HG02840 (cell line): ENCODE measurements around the gene PRR23E.

Experiments used
- ATAC-seq: cut with Tn5 transposase; IDR thresholded peaks from one replicate; pipeline ENCODE4 v1.9.1; 2021; ENCODE audit warnings: mild to moderate bottlenecking, moderate library complexity, moderate number of reproducible peaks; ENCODE audit not compliant: unreplicated experiment, low FRiP score

PRR23E gene

GRCh38 chr3:127162947-127163645 is 29.8 kb upstream of the PRR23E start:
- ATAC-seq, result no peak

DNA sequence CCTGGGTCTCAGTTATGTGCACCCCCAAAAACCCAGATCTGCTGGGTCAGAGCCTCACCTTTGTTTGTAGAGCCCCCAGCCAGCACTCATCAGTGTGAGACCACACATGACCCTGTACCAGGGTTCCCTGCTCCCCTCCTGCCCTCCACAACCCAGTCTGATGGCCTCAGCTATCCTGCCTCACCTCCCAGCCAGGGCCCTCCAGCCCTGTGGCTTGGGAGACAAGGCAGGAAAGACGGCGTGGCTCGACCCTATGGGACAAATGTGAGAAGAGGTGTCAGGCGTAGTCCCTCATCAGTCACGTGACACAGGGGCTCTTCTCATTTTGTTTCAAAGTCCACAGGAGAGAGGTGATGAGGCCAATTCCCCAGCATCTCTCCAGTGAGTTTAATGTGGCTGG is 28.3 kb upstream of the PRR23E start:
- no peak for ATAC-seq

DNA sequence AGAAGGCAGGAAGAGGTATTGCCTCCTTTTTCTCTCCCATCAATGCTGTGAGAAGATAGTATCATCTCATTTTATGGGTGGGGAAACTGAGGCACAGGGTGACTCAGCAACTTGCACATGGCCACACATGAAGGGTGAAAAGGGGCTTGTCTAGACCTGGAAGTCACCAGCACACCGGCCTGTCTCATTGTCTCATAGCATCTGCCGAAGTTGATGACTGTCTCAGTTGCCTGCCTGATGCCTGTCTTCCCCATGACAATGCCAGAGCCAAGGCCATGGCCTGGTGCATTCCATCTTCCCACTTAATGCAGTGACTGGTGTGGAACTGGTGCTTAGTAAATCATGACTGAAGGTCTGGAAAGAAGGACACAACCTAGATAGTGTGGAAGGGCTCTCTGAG is 27.9 kb upstream of the PRR23E start:
- ATAC-seq, result no peak

- no peak for ATAC-seq
Measured at GRCh38 chr3:127165694-127166485, 27.0 kb upstream of the PRR23E start.

GRCh38 chr3:127166501-127167065 is 26.3 kb upstream of the PRR23E start:
- no peak for ATAC-seq

GRCh38 chr3:127167315-127168043 is 25.5 kb upstream of the PRR23E start:
- ATAC-seq, result no peak

- ATAC-seq, result no peak
Measured at GRCh38 chr3:127168271-127168670, 24.7 kb upstream of the PRR23E start.

DNA sequence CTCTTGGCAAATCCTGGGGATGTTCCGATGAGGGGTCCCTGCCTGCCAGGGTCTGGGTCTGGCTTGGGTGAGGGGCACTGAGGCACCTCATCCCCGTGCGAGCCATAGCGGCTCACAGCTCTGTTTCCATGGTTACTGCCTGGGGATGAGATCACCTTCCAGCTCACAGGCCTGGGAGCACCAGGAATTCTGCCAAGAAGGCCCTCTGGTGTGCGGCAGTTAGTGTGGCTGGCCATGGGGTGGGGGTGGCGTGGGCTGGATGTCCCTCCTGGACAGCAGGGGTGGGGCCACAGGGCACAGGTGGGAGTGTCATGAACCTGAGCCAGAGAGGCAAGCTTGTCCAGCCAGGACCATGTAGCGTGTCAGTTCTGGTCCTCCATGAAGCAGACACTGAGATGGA is 22.1 kb upstream of the PRR23E start:
- no peak for ATAC-seq

GRCh38 chr3:127171320-127171719 is 21.6 kb upstream of the PRR23E start:
- ATAC-seq, result no peak

GRCh38 chr3:127171721-127172120 is 21.2 kb upstream of the PRR23E start:
- no peak for ATAC-seq

- ATAC-seq, result no peak
Measured at GRCh38 chr3:127172211-127172610, 20.7 kb upstream of the PRR23E start.

DNA sequence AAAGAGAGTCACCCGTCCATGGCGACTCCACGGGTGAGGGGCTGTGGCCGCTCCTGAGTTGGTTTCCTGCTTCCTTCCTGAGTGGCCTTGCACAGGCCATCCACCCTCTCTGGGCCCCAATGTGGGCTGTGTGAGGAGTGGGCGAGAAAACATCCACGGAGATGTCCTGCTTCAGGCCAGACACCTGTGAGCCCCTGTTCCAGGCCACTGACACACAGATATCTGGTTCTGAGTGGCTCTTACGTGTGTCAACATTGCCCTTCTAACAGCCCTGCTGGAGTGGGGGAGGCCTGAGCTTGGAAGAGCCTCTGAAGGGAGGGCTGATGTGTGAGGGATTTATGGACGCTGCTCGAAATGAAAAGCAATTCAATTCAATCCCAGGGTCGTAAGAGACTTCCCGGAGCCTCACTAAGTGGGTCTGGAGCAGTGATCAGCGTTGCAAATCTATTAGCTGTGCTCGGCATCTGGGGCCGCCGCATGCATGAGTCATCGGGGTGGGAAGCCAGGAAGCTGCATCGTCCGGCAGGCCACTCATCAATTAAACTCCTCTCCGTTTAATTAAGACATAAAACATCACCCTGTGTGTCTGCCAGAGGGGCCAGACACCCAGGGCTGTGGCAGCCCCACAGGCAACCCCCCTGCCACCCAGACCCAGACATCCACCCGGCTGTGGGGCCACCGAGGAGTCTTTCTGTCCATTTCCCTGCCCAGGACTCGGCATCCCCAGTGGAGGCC is 20.0 kb upstream of the PRR23E start:
- ATAC-seq, result no peak

DNA sequence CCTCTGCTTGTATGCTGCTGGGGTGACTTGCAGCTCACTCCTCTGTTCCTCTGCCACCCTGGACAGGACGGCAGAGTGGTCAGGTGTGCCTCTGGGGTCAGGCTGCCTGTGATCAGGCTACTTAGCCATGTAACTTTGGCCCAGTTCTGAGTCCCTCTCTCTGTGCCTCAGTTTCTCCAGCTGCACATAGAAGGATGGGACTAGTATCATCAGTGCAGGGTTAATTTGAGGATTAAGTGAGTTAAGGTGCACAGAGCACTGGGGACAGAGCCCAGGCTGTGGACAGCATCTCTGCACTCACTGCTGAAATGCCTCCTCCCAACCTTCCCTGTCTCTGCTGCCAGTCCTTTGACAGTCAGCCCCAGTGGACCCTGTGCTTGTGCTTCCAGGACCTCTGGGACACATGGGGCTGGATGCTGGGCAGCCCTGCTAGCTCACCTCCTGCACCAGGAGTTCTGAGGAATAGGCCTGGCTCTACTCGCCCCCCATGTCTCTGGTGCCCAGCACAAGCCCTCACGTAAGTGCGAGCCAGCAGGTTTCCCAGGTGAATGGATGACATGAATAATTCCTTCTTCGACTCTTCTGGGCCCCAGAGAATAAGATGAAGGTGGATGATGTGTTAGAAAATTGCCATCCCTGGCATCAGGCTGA is 19.3 kb upstream of the PRR23E start:
- no peak for ATAC-seq

DNA sequence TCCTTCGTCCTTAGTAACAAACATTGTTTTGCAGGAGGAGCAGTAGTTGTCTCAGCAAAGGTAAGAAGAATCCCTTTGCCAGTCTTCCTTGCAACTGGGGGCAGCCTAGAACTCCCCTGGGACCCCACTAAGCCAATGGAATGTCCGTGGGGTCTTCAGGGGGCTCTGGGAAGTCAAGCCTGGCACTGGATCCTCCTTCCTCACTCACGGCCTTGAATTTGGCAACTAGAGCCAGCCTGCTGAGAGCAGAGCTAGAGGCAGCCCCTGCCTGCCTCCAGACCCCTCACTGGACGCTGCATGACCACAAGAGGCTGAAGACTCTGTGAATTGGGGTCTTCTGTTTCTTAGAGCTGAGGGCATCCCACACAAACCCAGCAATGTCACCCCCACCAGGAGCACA is 18.6 kb upstream of the PRR23E start:
- no peak for ATAC-seq

GRCh38 chr3:127174715-127175140 is 18.2 kb upstream of the PRR23E start:
- ATAC-seq, result no peak

GRCh38 chr3:127175272-127175671 is 17.7 kb upstream of the PRR23E start:
- no peak for ATAC-seq

DNA sequence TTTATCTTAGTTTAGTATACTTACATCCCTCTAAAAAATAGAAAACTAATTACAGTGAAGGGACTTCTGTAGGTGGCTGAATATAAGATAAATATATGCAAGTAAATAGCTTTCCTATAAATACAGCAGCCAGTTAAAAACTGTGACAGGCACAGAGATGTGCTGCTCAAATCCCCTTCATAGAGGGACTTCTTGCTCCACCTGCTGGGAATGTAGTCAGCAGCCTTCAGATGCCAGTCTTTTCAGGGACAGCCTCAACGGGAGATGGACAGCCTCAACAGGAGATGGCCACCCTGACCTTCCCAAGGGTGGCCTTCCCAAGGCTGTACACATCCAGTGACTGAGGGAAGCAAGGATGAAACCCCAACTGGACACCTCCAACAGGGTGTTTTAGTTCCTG is 15.7 kb upstream of the PRR23E start:
- ATAC-seq, result no peak

DNA sequence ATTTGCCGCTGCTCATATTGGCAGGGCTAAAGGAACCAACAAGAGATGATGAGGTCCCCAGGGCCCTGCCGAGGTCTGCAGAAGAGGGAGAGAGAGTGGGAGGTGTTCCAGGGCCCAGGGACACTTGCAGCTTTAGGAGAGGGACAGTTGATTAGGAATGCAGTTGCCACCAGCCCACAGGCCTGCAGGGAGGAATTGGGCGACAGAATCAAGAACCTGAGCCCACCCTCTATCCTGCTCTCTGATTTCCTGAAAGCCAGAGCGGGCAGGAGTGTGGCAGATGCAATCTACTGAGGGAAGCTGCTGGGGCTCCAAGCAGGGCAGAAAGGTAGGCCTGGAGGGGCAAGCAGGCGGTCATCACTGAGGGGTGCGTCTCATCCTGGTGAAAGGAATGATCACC is 12.1 kb upstream of the PRR23E start:
- ATAC-seq, result no peak

GRCh38 chr3:127182431-127182830 is 10.5 kb upstream of the PRR23E start:
- ATAC-seq, result no peak
